ENCODE measurements around the gene ZNF324. TPM values are rescaled to one million over a fixed set of nuclear protein-coding genes. Genes with fewer than 3 reads are reported as not detected.

ZNF324 gene
- total and polyA plus RNA-seq, 9 of the 15 experiments (the other 6 are each of a cell fraction or from before 2014, with no cell fraction given): 0.92 to 16.4 (median 5.3) TPM

DNA sequence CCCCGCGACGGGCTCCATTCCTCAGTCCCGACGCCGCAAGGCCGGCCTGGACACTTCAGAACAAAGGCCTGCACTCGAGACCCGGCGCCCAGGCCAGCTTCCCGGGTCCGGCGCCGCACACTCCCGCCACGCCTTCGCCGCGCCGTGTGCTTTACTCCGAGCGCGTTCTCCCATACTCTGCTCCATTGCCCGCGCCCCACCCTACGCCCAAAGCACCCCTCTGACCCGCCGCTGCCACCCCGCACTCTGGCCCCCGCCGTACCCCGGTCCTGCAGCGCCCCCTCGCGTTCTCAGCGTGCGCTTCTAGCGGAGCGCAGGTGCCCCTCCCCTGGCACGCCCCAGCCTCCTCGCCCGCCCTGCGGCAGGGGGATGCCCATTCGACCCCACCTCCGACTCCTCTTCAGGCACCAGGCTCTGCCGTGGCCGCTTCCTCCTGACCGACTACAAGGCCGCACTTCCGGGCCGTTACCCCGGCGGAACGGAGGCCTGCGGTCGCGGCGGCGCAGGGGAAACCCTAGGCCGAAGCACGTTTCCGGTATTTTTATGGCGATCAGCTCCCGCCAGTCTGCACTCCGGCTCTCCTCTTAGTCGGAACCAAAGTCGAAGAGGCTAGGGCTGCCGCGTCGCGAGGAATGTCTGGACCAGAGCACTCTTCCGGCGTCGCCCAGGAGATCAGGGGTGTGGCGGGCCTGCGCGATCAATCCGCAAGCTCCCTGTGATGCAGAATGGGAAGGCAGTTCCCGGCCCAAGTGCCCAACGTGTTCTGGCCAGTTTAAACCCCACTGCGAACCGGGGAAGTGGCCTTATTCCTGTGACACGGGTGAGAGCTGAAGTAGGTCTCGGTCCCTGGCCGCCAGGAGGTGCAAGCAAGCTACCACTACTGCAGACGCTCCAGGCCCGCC lies 52.7 kb downstream of the ZNF324 start, which contains the start of gene ZBTB45 (continued):
- no peak for TF ChIP-seq CEBPZ (IDR thresholded peaks at IDR 0.05; ENCODE audit: borderline replicate concordance, low read depth, low read length)
- TF ChIP-seq MCM2 (IDR thresholded peaks at IDR 0.05; ENCODE audit: low read depth): no peak
- no peak for TF ChIP-seq MAFF (IDR thresholded peaks at IDR 0.05; ENCODE audit: low read length)
- no peak for TF ChIP-seq ZNF717 (CRISPR knock-in tag; IDR thresholded peaks at IDR 0.05)
- peak; percentile 30; the same call in 1 of the 2 replicates for TF ChIP-seq ZNF239 (CRISPR knock-in tag; IDR thresholded peaks at IDR 0.05)
- TF ChIP-seq MXD1 (CRISPR knock-in tag; IDR thresholded peaks at IDR 0.05; ENCODE audit: borderline replicate concordance, poor library complexity, severe bottlenecking): no peak
- peak; percentile 77 for TF ChIP-seq ZKSCAN1 (IDR thresholded peaks at IDR 0.05; ENCODE audit: low read depth, low read length)
- TF ChIP-seq KLF1 (tag; IDR thresholded peaks at IDR 0.05): peak; percentile 86
- peak; percentile 31; the same call in 1 of the 2 replicates for TF ChIP-seq ZNF644 (tag; IDR thresholded peaks at IDR 0.05; ENCODE audit: low read depth)
- TF ChIP-seq NFIX (CRISPR knock-in tag; IDR thresholded peaks at IDR 0.05; ENCODE audit: low read depth): no peak
- peak; percentile 88 to 92 for TF ChIP-seq MNT (conservative IDR thresholded peaks at IDR 0.05)
- TF ChIP-seq THRAP3 (IDR thresholded peaks at IDR 0.05; ENCODE audit: borderline replicate concordance): peak; percentile 94; the same call in 1 of the 2 replicates
- TF ChIP-seq MLLT1 (IDR thresholded peaks at IDR 0.05): peak; percentile 70 to 86; a peak in 3 of 4 replicates
- peak; percentile 79; the same call in 1 of the 2 replicates for TF ChIP-seq ZNF263 (CRISPR knock-in tag; IDR thresholded peaks at IDR 0.05; ENCODE audit: borderline replicate concordance)
- no peak for TF ChIP-seq ZNF785 (CRISPR knock-in tag; IDR thresholded peaks at IDR 0.05)
- TF ChIP-seq CAMTA2 (CRISPR knock-in tag; conservative IDR thresholded peaks at IDR 0.05): peak; percentile 57; the same call in 1 of the 2 replicates
- TF ChIP-seq ESRRA (IDR thresholded peaks at IDR 0.05; ENCODE audit: borderline replicate concordance, low read depth): peak; percentile 91
- peak; percentile 64 for TF ChIP-seq SAP30 (IDR thresholded peaks at IDR 0.05; ENCODE audit: borderline replicate concordance, insufficient read depth, low read depth, low read length, poor library complexity, severe bottlenecking)
- TF ChIP-seq ZNF778 (CRISPR knock-in tag; IDR thresholded peaks at IDR 0.05): no peak

Data from K562 (cell line).